ENCODE data around the gene RASAL2.
A peak's percentile ranks its signal among the peaks of the same experiment; 100 is the strongest.
"Not testable (repeated sequence)": the region's sequence is repeated elsewhere in the genome, so short reads cannot be mapped to it uniquely, and the experiment has no call there.

Gene RASAL2

DNA sequence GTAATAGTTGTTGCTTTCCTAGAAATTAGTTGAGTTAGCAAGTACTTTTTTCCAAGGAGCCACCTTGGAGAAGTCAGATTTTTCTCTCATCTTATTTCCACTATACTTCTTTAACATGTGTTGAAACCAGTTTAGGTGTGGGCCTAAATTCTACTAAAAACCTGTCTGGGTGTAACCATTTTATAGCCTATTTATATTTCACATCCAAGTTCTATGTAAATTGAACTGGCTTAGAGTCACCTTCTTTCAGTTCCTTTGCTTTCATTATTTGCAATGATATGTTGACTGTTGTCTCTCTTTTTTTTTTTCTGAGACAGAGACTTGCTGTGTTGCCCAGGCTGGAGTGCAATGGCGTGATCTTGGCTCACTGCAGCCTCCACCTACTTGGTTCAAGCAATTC, 207.2 kb downstream of the RASAL2 start:
- DNase-seq = no peak

DNA sequence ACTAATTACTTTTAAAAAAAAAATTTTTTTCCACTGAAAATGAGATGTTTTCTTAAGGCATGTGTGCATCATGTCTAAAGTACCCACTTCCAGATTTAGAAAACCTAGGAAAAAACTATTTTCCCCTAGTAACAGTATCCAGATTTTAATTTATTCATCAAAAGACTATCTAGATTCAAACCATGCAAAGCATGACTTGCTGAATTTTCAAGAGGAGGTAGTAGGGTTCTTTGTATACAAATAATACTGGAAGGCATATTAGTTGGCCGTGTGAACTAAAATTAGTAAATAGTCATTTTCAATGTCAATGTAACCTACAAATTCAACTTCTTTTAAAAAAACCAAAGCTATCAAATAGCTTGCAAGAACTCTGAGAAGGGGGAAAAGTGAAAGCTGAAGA, 213.4 kb downstream of the RASAL2 start:
- no peak for DNase-seq

DNA sequence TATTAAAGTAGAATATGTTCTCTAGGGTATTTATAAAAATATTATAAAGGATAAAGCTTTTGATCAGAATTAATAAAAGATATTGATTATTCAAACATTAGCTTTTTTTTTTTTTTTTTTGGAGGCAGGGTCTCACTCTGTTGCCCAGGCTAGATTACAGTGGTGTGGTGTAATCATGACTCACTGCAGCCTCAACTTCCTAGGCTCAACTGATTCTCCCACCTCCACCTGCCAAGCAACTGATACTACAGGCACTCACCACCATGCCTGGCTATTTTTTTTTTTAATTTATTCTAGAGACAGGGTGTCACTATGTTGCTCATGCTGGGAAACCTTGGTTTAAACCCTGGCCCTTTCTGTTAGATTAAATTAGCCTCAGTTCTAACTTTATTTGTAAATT, 214.5 kb downstream of the RASAL2 start:
- no peak for DNase-seq

DNA sequence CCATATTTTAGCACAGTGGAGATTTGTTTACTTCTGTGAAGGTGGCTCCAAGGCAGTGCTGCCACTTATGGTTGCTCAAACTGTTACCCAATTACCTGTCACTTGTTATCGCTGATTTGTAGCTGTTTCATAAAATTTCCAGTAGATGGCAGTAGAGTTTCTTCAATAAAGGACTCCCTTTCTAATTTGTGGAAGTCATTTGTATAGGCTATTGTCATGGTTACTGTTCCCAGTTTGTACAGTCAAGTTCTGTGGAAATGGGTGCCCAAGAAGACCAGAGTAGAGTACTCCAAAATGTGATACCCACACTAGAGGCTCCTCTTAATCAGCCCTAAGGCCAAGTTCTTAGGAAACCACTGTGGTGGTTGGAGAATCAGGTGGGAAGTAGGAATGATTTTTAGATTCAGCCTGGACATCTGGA, 216.8 kb downstream of the RASAL2 start:
- peak; percentile 56 for DNase-seq

DNA sequence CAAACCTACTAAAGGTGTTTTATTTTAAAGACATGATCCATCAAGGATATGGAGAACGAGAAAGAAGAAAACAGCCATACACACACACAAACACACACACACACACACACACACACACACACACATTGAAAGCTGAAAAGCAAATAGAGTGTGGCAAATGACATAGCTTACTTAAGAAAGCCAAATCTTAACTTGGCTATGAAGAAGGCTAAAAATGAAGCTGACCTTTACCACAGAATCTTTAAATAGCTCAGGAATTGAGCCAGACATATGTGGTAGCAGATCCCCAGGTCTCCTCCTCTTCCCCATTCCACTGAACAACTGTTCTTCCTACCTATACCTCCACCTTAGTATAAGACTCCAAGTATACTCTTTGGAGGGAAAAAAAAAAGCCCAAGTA, 217.3 kb downstream of the RASAL2 start:
- no peak for DNase-seq

DNA sequence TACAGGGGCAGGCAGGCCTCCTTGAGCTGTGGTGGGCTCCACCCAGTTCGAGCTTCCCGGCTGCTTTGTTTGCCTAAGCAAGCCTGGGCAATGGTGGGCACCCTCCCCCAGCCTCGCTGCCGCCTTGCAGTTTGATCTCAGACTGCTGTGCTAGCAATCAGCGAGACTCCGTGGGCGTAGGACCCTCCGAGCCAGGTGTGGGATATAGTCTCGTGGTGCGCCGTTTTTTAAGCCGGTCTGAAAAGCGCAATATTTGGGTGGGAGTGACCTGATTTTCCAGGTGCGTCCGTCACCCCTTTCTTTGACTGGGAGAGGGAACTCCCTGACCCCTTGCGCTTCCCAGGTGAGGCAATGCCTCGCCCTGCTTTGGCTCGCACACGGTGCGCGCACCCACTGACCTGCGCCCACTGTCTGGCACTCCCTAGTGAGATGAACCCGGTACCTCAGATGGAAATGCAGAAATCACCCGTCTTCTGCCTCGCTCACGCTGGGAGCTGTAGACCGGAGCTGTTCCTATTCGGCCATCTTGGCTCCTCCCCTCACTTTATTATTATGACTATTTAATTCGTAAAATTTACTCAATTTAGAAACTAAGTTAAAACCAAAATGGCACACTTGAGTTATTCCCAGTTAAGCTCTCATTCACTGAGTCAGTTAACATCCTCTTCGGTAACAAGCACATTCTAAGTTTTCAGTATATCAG, 226.5 kb downstream of the RASAL2 start:
- not testable (repeated sequence) for DNase-seq

DNA sequence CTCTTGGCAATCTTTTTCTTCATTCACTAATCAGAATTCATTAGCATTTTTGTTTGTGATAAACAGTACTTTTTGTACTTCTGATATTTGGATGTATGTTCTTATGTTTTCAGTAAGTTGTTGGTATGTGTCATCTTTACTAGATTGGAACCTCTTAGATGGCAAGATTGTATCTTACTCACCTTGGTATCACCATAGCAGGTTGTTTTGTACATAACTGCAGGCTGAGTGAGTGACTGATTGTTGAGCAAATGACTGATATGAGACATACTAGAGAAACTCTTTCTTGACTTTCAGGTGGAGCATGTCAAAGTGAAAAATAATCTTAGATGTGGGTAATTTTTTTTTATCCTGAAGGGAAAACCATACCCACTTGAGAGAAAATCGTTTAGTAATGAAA, 229.2 kb downstream of the RASAL2 start:
- DNase-seq = no peak

DNA sequence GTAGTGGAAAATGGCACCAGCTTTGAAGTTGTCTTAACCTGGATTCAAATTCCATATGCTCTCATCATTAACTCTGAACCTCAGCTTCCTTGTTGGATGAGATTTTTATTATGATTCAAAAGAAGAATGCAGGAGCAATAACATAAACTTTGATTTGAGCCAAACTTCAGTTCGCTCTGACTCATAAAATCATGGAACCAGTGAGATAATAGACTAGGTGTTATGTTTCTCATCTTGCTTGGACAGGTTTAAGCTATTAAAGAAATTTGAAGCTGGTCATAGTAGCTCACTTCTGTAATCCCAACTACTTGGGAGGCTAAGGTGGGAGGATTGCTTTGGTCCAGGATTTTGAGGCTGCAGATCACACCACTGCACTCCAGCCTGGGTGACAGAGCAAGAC, 230.1 kb downstream of the RASAL2 start:
- no peak for DNase-seq

DNA sequence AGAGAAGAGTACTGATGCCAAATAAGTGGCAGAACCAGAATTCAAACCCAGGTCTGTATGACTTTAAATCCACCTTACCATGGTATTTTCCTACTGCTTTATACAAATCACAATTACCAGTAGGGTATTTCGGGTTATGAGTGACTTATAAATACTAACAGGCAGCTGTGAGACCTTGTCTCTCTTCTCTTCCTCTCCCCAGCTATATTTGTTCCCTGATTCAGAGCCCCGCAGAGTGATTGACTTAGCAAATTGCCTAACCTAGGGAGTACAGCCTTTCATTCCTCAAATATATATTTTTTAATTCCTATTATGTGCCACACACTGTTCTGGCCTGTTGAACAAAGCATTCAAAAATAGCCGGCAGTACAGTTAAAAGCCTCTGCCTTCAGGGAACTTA, 234.8 kb downstream of the RASAL2 start:
- no peak for DNase-seq

DNA sequence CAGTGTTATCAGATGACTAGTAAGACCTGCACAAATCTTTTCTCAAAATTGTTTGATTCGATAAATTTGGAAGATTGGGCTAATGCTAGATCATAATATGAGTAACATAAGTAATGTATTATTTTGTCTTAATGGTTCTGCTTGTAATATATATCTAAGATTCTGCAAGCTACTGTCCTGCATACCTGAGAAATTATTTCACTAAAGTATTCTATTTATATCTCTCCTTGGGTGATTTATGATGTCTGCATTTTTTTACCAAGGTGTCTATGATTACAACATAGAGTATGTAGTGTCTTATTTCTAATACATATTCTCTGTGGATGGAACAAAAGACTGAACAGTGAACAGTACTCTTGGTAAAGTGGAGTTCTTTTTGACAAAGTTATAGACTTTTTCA, 236.2 kb downstream of the RASAL2 start:
- no peak for DNase-seq

DNA sequence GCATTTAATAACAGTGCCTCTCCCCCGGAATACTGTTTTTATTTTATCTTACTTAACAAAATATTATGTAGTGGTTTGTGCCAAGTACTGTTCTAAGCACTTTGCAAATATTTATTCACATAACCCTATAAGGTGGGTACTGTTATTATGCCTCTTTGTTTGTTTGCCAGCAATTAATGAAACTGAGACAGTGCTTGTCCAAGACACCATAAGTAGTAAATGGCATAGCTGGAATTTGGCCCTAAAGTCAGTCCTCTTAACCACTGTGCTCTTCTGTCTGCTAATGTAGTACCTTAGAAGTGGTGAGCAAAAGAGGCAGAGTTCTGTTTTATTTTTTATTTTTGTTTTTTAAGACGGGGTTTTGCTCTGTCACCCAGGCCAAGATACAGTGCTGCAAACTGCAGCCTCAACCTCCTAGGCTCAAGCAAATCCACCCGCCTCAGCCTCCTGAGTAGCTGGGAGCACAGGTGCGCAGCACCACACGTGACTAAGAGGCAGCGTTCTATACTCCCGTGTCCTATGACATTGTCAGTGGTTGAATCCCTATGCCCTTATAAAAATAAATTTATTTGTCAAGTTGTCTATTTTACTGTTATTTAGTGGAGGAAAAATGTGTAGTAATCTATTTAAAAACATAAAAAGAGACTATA, 237.1 kb downstream of the RASAL2 start:
- DNase-seq = no peak

DNA sequence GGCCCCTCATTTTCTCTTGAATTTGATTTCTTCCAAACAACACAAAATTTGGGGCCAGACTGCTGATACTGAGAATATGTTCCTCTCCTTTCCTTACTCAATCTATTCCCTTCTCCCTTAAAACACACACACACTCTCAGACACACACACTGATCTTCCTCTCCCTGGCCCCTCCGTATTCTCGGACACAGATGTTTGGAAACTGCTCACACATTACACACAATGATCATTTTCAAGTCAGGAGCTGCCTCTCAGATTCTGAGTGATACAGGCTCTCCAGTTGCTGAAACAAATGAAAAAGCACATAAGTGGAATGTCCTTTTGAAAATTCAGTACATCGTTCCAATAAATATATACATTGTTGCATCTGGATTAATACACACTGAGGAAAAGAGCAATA, 241.5 kb downstream of the RASAL2 start:
- no peak for DNase-seq

DNA sequence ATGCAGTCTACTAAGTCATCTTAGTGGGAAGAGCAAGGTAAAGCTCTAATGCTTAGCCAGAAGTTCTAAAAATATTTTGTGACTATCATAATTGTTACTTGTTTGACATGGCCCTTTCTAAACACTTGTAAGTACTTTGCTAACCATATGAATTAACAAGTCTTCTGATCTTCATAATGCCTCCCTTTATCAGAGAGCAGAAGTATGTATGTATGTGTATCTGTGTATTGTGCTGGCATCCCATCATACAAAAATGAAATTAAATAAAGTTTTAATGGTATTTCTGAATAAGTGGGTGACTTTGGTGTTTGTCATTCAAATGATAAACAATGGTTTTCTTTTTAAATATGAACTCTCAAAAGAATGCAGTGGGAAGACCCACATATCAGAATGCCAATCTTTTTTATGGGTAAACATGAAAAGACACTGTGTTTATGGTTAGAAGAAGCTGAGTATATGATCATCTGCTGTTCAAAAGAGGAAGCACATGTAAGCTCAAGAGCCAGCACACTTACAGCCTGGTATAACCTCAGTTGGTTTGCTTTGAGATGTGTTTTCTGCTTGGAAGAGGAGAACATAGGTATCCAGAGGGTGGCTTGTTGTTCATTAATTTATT, 243.3 kb downstream of the RASAL2 start:
- DNase-seq = no peak

DNA sequence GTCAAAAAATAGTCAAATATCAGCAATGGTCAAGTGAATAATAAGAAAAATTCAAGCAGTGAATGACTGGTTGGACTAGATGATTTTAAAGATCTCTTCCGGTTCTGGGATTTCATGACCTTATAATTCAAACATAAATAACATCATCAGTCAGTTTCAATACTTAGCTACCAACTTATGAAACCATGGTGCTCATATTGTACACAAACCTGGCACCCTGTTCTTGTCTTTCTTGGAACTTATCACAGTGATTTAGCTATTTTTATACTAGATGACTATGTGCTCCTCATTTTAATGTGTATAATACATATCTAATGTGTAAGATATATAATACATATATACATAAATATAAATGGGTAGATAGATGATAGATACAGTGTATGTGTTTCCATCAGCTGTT, 245.9 kb downstream of the RASAL2 start:
- no peak for DNase-seq

DNA sequence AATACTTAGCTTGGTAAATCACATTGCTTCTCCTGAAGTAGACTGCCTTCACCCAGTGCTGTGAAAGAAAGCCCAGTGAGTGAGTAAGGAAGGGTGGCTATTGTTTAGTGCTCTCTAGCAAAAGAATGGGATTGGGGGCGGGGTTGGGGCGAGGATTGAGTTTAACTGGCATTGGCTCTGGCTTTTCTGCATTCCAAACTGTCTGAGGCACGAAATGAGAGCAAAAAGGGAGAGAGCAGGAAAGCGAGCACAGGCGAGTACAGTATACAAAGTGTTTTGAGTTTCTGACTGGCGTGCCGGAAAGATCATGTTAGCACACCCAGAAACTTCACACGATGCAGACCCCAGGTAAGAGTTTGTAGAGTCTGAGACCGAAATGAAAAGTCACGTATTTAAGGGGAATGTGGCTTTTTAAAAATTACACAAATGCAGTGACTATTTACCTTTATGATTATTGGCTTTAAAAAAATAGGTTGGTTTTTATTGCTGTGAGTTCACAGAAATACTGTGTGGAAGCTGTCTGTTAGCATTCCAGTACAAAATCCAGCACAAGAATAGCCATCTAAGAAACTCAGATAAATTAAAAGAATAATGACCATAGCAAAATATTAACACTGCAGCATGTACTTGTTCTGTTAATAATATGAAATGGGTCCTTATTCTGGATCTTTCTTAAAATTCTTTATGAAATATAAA, 247.5 kb downstream of the RASAL2 start:
- no peak for DNase-seq

DNA sequence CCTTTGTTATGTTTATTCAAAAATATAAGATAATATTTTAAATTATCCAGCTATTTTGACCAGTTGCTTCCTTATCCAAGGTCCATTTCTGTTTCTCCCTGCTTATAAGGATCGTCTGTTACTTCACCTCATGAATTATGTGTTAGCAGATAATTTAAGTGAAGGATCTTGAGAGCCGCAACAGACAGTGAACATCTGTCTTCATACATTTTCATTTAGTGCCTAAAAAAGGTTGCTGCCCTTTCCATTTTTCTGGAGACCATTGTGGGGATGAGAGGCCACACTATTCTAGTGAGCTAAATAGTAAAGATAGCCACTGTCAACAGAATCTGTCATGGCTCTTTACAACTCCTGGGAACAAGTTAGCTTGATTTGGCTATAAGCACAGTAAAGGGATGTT, 248.8 kb downstream of the RASAL2 start:
- no peak for DNase-seq

DNA sequence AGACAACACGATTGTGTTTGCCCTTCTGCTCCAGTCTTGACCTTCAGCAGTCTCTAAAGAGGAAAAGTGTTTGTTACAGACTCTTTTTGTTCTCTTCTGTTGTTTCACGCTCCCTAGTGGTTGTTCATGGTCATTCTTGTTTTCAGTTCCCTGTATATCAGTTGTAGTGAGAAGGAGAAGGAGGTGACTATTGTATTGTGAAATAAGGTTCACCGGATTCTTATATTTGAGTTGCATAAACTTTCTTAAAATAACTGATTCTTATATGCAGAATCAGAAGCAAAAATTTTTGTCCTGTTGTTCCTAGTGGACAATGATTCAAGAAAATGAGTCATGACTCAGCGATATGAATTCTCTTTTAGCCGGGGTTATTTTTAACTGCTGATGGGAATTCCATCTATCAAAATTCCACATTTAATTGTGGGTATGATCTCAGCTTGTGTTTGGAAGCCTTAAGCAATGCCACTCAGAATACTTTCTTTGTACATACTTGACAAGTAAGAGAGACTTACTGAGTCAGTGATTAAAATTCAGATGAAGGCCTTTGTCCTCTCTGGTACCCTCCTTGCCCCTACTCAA, 250.7 kb downstream of the RASAL2 start:
- DNase-seq = no peak

DNA sequence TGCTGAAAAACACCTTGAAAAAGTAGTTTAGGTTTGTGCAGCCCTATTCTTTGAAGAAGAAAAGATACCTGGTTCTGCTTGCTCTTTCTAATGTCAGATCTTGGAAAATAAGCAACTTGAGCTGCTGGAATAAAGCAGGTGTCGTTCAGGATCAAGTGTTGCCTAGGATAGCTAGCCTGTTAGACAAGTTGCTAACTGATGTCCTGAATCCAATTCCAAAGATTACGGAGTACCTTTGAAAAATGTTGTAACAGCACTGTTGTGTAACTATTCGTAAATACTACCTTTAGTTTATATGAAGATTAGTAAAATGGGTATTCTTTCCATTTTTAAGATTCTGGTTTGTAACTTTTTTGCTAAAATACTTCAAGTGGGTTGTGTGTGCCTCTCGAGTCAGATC, 251.3 kb downstream of the RASAL2 start:
- no peak for DNase-seq

DNA sequence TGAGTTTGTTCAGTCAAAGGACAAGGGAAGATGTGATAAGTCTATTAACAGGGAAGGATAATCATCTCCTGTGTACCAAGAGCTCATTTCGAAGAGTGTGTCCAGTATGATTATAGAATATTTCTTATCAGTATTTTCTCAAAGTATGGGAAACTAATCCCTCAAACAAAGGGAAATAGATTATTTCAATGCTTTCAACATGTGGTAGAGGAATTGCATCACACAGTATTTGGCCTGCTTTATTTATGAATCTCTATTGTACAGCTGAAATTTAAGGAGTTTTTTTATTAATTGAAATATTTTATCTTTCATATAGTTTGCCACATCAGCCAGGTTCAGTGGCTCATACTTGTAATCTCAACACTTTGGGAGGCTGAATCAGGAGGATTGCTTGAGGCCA, 251.9 kb downstream of the RASAL2 start:
- no peak for DNase-seq

DNA sequence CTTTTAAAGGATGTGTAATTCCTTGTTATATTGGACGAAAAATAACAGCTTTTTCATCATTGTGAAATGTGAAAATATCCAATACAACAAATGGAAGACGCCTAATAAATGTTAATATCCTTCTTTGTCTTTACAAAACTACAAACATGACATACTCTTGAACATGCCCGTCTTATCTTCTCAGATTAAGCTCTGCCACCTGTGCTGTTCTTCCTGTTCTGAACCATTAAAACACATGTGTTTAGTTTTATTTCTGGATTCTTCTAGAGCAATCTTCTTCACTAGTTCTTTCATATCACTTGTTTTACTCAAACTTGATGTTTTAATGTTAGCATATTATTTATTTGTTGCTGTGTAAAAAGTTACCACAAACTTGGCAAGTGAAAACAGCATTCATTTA, 255.9 kb downstream of the RASAL2 start:
- no peak for DNase-seq

DNA sequence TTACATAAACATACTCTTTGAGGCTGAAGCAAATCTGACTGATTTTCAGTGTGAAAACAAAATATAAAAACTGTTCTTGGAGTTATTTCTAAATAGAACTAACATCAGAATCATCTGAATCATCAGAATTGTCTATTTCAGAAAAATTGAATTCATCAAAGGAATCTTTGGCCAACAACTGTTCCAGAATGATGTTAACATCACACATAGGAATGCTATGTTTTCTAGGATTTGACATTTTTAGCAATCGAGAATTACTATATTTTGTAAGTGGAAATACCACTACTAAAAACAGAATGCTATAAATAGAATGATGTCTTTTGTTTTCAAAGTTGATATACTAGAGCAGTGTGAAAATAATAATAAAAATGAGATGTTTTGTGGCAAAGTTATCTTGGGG, 258.0 kb downstream of the RASAL2 start:
- not testable (repeated sequence) for DNase-seq

DNA sequence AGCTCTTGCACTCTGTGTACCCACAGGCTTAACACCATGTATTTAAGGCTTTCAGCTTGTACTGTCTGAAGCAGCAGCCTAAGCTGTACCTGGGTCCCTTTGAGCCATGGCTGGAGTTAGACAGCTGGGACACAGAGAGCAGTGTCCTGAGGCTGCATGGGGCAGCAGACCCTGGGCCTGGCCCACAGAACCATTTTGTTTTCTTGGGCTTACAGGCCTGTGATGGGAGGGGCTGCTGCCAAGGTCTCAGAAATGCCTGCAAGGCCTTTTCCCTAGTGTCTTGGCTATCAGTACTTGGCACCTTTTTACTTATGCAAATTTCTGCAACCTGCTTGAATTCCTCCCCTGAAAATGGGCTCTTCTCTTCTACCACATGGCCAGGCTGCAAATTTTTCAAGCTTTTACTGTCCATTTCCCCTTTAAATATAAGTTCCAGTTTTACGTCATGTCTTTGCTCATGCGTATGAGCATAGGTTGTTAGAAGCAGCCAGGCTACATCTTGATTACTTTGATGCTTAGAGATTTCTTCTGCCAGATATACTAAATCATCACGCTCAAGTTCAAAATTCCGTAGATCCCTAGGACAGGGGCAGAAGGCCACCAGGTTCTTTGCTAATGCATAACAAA, 259.0 kb downstream of the RASAL2 start:
- DNase-seq = no peak

DNA sequence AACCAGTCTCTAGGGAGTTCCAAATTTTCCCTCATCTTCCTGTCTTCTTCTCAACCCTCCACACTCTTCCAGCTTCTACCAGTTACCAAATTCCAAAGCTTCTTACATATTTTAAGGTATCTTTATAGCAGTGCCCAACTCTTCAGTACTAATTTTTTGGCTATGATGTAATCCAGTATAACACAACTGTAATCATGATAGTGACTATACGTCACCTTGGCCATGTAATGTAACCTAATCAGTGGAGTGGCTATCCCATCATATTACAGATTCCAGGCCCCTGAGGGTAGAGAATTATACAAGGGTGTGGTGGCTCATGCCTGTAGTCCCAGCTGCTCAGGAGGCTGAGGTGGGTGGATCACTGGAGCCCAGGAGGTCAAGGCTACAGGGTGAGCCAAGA, 259.6 kb downstream of the RASAL2 start:
- no peak for DNase-seq
